Left hindlimb (tissue), 1 donor: ENCODE results near the gene COL8A1.

ENCODE experiments used
- DNase-seq: peaks from one replicate; pipeline ENCODE4 v3.0.0-alpha.2; 2018

Gene COL8A1

GRCh38 chr3:99765042-99765942 lies 126.9 kb downstream of the COL8A1 start:
- DNase-seq: no peak

DNA sequence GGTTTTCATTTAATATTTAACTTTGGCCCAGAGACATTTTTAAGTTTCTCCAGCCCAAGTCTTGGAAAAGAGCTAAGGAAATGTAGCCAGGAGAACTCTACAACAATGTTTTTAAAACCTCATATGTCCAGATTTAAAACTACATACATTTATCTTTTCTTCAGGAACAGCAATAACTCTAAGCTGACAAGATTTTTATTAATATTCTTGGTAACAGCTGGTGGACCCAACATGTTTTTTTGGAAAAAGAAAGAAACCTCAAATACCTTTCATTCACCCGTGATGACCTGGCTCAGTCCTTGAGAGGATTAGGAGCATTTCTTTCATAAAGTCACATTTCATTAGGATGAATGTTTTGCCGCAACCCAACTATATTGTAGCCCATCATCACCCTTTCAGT lies 128.9 kb downstream of the COL8A1 start:
- no peak for DNase-seq

DNA sequence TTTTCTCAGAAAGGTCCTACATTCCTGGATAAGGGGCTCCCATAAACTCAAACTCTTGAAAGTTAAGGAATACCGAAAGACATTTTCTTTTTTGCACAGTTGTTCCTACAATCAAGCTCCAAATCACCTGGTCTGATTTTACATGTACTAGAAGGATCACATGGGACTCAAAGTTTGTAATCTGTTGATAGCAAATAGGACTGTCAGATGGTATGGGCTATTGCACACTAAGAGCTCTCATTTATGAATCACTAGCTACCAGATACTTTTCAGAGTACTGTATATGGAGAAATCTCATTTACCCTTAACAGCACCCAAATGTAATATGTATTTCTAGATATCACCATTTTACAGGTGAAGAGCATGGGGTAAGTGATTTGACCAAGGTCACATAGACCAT lies 129.7 kb downstream of the COL8A1 start:
- no peak for DNase-seq

DNA sequence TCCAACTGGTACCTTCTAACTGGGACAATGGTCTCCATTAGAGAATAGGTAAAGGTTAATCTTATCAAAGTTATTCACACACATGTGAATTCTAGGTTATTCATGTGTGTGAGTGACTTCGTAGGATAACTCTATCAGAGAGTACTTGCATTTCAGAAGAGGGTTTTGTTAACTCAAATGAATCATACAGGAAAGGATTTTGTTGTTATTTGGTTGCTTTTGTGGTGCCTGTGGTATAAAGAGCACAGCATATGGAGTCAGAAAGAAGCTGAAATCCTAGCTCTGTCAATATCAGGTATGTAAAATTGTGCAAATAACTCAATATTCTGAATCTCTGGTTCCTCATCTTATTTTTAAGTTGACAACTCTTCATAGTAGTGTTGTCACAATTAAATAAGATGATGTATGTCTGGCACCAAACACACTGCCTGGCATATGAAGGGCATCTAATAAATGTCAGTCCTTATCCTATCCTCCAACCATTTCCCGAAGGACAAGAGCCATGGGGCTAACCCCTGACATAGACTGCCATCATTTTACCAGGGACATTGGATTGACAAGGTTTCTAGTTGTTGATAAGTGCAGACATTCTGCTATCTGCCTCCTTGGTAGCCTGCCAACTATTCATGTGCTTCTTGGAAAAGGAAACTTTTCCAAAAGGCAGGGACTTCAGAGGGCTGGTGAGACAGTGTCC lies 130.6 kb downstream of the COL8A1 start:
- no peak for DNase-seq

DNA sequence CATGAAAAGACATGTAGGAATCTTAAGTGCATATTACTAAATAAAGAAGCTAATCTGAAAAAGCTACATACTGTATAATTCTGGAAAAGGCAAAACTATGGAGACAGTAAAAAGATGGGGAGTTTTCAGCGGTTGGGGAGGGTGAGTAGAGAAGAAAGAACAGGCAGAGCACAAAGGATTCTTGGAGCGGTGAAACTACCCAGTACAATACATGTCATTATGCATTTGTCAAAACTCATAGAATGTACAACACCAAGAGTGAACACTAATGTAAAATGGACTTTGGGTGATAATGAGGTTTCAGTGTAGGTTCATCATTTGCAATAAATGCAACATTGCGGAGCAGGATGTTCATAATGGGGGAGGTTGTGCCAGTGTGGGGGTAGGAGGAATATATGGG lies 133.8 kb downstream of the COL8A1 start:
- DNase-seq: no peak

- no peak for DNase-seq
Observed at GRCh38 chr3:99772671-99773070, 134.3 kb downstream of the COL8A1 start.

DNA sequence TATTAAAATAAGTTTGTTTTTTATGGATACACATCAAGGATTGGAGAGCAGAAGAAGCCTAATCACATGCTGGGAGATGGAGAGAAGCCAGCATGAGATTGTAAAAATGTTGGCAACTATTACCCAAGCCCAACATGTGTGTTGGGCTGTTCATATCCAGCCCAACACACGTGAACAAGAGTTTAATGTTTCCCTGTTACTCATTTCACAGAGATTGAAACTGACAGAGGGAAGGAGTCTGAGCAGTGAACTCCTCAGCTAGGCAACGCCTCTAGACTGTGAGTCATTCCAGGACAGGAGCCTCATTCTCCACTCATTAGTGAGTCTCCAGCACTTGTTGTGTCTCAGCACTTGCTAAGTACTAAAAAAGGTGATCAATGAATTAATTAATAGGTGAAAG lies 136.1 kb downstream of the COL8A1 start:
- no peak for DNase-seq

DNA sequence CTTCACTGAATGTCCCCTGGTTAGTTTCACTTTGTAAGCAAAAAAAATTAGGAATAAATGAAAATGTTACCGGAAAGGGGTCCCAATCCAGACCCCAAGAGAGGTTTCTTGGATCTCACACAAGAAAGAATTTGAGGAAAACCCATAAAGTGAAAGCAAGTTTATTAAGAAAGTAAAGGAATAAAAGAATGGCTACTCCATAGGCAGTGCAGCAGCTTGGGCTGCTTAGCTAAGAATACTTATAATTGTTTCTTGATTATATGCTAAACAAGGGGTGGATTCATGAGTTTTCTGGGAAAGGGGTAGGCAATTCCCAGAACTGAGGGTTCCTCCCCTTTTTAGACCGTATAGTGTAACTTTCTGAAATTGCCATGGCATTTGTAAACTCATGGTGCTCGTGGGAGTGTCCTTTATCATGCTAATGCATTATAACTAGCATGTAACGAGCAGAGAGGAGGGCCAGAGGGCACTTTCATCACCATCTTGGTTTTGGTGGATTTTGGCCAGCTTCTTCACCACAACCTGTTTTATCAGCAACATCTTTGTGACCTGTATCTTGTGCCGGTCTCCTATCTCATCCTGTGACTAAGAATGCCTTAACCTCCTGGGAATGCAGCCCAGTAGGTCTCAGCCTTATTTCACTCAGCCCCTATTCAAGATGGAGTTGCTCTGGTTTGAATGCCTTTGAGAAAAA lies 138.3 kb downstream of the COL8A1 start:
- DNase-seq: no peak

DNA sequence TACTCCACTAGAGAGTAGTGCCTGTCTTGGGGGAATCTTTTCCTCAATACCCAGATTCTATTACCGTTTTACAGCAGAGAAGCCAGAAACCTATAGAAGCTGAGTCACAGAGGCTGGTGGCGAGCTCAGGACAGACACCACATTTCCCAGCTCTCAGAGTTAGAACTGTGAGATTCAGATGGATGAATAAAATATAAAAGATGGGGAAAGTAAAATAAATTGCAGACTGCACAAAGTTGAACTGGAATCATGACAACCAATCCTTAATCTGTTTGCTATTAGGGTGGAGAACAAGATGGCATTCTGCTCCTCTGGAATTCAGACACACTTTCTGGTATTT lies 138.8 kb downstream of the COL8A1 start:
- no peak for DNase-seq

DNA sequence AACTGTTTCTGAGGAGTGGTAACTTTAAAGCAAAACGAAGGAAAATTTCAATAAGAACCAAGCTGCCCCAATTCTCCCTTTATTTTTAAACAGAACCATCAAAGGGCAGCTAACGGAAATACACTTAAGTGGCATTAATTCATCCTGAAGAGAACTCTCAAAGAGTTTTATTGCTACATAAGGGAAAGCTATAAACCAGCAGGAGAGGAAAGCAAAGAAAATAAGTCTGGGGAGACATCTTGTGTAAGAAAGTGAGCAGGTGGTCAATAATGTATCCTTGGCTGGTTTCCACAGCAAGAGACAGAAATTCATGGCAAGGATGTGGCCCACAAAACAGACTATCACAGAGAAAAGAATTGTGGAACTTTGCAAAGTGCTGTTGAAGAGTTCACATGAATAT lies 139.3 kb downstream of the COL8A1 start:
- DNase-seq: no peak

DNA sequence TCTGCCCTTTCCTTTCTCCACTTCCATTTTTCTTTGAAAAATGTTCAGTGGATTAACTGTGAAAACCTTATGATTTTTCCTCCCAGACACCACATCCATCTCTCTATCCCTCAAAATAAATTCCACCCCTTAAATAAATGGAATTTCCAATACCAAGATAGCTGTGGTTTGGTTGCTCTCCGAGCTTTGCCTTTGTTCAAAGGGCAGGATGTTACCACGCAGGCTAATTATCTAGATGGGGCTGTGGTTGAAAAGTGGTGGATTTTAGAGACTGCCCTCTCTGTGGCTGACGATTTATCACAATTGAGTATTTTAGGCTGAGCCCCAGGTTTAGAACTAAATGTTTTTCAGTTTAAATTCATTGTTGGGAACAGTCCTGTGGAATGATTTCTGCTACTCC lies 142.4 kb downstream of the COL8A1 start:
- DNase-seq: no peak

- no peak for DNase-seq
Observed at GRCh38 chr3:99781761-99782160, 143.4 kb downstream of the COL8A1 start.

GRCh38 chr3:99783011-99783573 lies 144.7 kb downstream of the COL8A1 start:
- DNase-seq: no peak

DNA sequence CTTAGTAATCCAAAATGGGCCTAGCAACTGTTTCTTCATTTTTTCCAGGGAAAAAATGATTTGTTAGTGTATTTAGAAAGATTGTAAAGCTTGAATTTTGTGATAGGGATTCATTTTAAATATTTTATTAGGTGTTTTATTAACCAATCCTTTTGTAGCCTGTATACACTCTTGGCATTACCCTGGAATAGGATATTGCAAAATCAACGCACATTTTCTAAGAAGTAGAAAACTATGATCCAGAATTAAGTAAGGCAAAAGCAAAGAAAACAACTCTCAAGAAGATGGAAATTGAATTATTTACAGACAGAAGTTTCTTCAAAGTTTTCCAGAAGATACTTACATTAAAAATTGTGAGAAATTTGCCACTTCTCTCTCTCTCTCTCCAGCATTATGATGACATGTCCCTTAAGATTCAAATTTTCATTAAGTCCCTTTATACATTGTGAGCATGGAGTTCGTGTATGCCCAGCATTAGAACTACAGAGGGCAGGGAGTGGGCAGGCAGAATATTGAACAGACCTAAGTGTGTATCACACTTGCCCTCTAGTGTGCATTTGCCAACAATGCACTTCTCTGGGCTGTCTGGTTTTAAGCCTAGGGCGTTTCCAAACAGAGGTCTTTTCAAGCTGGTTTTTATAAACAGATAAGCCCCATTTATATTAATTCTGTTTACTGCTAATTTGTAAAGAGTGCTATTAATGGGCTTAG lies 150.8 kb downstream of the COL8A1 start:
- peak; percentile 46 for DNase-seq

GRCh38 chr3:99794485-99794884 lies 156.1 kb downstream of the COL8A1 start:
- no peak for DNase-seq

- no peak for DNase-seq
Observed at GRCh38 chr3:99795573-99795972, 157.2 kb downstream of the COL8A1 start.

DNA sequence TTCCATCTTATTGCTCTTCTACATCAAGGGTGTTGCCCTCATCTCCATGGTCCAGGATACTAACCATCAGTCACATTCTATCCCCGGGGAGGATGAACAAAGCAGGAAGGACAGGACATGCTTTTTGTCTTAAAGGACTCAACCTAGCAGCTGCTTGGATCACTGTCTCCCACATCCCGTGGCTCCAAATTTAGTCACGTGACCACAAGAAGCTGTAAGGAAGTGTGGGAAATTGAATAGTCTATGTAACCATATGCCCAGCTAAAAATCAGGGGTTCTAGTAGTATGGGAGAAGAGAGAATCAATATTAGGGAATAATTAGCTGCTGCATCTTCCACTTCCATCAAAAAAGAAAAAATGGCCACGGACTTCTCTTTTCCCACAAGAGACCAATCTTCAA lies 161.0 kb downstream of the COL8A1 start:
- no peak for DNase-seq

DNA sequence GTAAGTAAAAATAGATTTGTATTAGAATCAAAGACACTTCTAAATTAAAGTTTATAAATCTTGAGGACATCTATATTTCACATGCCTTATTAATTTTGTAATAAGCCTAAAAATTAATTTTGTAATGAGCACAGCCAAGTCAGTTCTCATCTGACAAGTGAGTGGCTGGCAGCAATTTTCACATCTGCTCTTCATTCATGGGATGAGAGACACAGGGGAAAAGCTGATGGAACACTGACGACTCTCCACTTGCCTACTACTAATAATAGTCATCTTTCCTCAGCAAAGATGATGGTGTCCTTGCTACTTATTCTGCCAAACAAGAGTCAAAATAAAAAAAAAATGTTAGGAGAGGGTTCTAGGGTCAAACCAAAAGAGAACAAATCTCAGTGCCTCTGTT lies 164.9 kb downstream of the COL8A1 start:
- no peak for DNase-seq

GRCh38 chr3:99805160-99805559 lies 166.8 kb downstream of the COL8A1 start:
- DNase-seq: no peak

GRCh38 chr3:99808163-99808794 lies 169.9 kb downstream of the COL8A1 start:
- DNase-seq: no peak

GRCh38 chr3:99809565-99809964 lies 171.2 kb downstream of the COL8A1 start:
- DNase-seq: no peak

GRCh38 chr3:99810403-99810802 lies 172.0 kb downstream of the COL8A1 start:
- DNase-seq: no peak
